OCI-LY3 (cell line): ENCODE results near the gene TBX21.

Experiments used
- EZH2phosphoT487 ChIP-seq: fragments of 200-600 bp; shearing (Covaris generic); IDR thresholded peaks from 2 replicates; pipeline ENCODE4 v1.6.1; 2018; ENCODE audit warnings: antibody characterized with exemption, mixed run types, low read depth
- TF ChIP-seq, protein P1 (sequence below): fragments of 200-600, 300-600 bp; sonication (generic); IDR thresholded peaks from 2 replicates; pipeline ENCODE4 v1.5.1; 2014; ENCODE audit warnings: antibody characterized with exemption, low read length, low read depth

DNA sequence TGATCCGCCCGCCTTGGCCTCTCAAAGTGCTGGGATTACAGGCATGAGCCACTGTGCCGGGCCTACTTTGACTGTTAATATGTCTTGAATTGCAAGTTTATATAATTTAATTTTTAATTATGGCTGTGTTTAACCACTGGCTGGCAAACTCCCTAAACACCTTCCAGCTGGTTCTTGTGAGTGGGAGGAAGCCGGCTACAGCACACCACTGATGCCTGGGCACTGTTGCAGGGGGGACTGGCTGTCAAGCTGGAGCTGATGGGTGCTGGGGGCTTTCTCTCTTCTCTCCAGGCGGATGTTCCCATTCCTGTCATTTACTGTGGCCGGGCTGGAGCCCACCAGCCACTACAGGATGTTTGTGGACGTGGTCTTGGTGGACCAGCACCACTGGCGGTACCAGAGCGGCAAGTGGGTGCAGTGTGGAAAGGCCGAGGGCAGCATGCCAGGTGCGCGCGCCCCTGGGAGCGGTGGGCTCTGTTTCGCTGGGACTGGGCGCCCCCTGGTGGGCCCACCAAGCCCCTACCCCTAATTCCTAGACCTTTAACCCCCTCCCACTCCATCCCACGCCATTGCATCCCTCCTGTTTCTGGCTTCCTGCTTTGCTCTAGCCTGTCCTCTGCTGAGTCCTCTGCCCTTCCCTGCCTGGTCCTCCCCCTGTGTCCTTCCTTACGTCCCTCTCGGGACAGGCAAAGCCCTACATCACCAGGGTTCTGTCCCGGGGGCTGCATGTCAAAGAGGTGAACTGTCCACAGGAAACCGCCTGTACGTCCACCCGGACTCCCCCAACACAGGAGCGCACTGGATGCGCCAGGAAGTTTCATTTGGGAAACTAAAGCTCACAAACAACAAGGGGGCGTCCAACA lies 9.5 kb downstream of the TBX21 start:
- TF ChIP-seq, protein P1, sequence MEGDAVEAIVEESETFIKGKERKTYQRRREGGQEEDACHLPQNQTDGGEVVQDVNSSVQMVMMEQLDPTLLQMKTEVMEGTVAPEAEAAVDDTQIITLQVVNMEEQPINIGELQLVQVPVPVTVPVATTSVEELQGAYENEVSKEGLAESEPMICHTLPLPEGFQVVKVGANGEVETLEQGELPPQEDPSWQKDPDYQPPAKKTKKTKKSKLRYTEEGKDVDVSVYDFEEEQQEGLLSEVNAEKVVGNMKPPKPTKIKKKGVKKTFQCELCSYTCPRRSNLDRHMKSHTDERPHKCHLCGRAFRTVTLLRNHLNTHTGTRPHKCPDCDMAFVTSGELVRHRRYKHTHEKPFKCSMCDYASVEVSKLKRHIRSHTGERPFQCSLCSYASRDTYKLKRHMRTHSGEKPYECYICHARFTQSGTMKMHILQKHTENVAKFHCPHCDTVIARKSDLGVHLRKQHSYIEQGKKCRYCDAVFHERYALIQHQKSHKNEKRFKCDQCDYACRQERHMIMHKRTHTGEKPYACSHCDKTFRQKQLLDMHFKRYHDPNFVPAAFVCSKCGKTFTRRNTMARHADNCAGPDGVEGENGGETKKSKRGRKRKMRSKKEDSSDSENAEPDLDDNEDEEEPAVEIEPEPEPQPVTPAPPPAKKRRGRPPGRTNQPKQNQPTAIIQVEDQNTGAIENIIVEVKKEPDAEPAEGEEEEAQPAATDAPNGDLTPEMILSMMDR: peak; percentile 68
- no peak for TF ChIP-seq EZH2phosphoT487
